SHP77 treated with DMSO at 0.1 percent for 48 hours (cell line): ENCODE data around the gene MPHOSPH9.
"Not testable (repeated sequence)": the region's sequence is repeated elsewhere in the genome, so short reads cannot be mapped to it uniquely, and the experiment has no call there.

Experiments
- DNase-seq: peaks from one replicate; lab custom pipeline; 2025; lab: John Stamatoyannopoulos, UW

The MPHOSPH9 gene

GRCh38 chr12:123254853-123255446, 22.0 kb upstream of the MPHOSPH9 start:
- DNase-seq: no peak

- DNase-seq: no peak
Observed at GRCh38 chr12:123253641-123254459, 20.9 kb upstream of the MPHOSPH9 start.

GRCh38 chr12:123252365-123252764, 19.4 kb upstream of the MPHOSPH9 start:
- DNase-seq: not testable (repeated sequence)

DNA sequence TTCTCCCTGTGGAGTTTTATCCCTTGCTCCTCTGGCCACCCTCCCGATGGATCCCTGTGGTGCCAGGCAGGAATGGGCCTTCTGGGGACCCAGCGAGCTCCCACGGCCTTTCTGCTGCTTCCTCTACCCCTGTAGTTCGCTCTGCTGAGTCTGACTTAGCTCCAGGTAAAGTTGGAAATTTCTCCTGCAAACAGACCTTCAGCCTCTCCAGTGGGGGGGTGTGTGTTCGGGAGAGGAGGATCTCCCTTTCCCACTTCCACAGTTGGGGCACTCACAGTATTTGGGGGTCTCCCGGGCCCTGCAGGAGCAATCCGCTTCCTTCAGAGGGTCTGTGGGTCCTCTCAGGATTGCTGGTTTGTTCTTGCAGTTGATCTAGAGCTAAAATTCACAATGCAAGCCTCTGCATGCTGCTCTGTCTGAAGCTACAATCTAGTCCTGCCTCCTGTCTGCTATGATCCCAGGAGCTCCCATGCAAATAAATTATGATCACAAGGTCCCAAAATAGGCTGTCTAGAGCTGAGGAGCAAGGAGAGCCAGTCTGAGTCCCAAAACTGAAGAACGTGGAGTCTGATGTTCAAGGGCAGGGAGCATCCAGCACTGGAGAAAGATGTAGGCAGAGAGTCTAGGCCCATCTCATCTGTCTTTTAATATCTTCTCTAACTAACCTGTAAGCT, 18.6 kb upstream of the MPHOSPH9 start:
- no peak for DNase-seq

DNA sequence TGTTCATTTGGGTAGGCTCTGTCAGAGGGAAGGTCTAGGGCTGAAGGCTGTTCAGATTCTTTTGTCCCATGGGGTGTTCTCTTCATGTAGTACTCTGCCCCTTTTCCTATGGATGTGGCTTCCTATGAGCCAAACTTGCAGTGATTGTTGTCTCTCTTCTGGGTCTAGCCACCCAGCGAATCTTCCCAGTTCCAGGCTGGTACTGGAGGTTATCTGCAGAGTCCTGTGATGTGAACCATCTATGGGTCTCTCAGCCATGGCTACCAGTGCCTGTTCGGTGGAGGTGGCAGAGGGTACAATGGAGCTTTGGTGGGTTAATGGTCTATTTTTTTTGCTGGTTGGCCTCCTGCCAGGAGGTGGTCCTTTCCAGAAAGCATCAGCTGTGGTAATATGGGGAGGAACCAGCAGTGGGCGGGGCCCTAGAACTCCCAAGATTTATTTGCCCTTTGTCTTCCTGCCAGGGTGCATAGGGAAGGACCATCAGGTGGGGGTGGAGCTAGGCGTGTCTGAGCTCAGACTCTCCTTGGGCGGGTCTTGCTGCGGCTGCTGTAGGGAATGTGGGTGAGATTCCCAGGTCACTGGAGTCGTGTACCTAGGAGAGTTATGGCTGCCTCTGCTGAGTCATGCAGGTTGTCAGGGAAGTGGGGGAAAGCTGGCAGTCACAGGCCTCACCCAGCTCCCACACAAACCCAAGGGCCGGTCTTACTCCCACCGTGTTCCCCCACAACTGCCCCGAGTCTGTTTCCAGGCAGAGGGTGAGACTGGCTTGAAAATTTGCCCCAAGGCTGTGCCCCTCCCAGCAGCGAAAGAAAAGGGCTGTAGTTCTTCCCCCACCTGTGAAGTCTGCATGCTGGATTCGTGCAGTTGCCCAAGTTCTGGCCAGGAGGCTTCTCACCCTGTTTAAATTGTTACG, 17.8 kb upstream of the MPHOSPH9 start:
- no peak for DNase-seq

DNA sequence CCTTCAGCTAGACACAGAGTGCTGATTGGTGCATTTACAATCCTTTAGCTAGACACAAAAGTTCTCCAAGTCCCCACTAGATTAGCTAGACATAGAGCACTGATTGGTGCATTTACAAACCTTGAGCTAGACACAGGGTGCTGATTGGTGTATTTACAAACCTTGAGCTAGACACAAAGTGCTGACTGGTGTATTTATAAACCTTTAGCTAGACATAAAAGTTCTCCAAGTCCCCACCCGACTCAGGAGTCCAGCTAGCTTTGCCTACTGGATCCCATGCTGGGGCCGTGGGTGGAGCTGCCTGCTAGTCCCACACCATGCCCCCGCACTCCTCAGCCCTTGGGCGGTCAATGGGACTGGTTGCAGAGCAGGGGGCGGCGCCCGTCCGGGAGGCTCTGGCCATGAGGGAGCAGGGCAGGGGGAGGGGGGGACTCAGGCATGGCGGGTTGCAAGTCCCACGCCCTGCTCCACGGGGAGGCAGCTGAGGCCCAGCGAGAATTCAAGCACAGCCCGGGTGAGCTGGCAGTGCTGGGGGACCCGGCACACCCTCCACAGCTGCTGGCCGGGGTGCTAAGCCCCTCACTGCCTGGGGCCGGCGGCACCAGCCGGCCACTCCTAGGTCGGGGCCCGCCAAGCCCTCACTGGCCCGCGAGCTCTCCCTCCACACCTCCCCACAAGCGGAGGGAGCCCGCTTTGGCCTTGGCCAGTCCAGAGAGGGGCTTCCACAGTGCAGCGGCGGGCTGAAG, 16.2 kb upstream of the MPHOSPH9 start:
- not testable (repeated sequence) for DNase-seq

DNA sequence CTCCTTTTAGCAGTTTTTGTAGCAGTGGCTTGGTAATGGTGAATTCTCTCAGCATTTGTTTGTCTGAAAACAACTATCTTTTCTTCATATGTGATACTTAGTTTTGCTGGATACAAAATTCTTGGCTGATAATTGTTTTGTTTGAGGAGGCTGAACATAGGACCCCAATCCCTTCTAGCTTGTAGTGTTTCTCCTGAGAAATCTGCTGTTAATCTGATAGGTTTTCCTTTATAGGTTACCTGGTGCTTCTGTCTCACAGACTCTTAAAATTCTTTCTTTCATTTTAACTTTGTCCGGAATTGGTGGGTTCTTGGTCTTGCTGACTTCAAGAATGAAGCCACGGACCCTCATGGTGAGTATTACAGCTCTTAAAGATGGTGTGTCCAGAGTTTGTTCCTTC, 15.2 kb upstream of the MPHOSPH9 start:
- not testable (repeated sequence) for DNase-seq

- no peak for DNase-seq
Observed at GRCh38 chr12:123245678-123246077, 12.7 kb upstream of the MPHOSPH9 start.

- DNase-seq: no peak
Observed at GRCh38 chr12:123243671-123244262, 10.8 kb upstream of the MPHOSPH9 start.

- no peak for DNase-seq
Observed at GRCh38 chr12:123242116-123242904, 9.4 kb upstream of the MPHOSPH9 start.

- DNase-seq: no peak
Observed at GRCh38 chr12:123238961-123239360, 6.0 kb upstream of the MPHOSPH9 start.

DNA sequence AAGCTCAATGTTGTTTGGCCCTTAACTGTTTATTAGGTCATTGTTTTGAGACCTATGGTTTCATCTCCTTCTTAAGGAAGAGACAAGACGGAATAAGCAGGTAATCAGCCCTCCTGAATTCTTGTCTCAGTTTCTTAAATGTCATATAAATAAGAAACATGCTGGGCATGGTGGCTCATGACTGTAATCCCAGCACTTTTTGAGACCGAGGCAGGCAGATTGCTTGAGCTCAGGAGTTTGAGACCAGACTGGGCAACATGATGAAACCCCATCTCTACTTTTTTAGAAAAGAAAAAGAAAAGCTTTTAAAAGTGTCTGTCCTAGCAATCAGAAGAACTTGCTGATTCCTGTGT, 5.4 kb upstream of the MPHOSPH9 start:
- DNase-seq: no peak

DNA sequence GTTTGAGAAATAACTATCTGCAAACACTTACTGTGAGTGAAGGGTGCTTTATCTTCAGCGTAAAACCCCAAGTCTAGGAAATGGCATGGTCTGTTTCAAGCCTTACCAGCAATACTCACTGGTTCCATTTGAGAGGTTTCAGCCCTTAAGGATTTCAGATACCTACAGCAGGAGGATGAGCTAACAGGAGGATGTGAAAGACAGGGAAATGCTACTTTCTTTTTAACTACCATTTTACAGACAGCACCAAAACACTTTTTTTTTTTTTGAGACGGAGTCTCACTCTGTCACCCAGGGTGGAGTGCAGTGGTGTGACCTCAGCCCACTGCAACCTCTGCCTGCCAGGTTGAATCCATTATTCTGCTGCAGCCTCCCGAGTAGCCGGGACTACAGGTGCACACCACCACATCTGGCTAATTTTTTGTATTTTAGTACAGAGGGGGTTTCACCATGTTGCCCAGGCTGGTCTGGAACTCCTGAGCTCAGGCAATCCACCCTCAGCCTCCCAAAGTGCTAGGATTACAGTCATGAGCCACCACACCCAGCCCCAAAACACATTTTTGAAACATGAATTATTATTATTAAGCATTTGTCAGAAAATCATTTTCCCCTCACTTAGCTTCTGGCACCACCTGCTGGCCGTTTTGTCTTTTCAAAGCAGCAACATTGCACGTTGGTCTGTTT, 4.8 kb upstream of the MPHOSPH9 start:
- peak; percentile 13 for DNase-seq

- no peak for DNase-seq
Observed at GRCh38 chr12:123233505-123234308, 766 bp upstream of the MPHOSPH9 start.

GRCh38 chr12:123232472-123232806, 502 bp downstream of the MPHOSPH9 start:
- no peak for DNase-seq

GRCh38 chr12:123231931-123232330, 1.0 kb downstream of the MPHOSPH9 start:
- no peak for DNase-seq

- DNase-seq: no peak
Observed at GRCh38 chr12:123229051-123229450, 3.9 kb downstream of the MPHOSPH9 start.

DNA sequence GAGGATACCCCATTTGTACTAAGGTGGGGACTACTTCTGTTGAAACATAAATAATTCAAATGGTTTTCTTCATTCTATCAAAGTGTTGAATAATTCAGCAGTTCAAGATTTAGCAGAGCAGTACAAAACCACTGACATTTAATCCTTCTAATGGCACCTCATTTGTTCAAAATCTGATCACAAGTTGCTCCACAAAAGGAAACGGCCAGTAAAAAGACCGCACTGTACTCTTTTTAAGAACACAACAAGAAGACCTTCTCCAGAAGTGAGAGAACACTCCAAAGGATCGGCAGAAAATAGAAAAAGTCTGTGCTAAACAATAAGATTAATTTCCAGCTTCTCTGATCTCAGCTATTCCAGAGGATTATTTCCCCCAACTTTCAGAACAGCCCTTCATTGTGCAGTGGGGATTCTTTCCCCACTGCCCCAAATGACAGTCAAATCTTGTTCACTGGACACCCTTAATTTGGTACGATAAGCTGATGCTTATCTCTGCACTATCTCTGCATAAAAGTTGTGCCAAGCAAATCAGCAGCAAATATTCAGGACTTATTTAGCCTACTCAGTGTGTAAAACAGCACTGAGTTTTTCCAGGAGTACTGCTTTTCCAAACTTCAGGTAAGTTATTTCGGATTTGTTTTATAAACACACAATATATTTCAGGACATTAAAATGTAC, 5.2 kb downstream of the MPHOSPH9 start:
- DNase-seq: no peak
